GM12801 (cell line): Measurements from ENCODE around the gene ZFHX3.

Source experiments
- TF ChIP-seq, protein P1 (sequence below): IDR thresholded peaks from one replicate; pipeline ENCODE4 v1.5.1; 2011; ENCODE audit warnings: control low read depth; ENCODE audit not compliant: insufficient read length; ENCODE audit errors: extremely low read depth

Gene ZFHX3

GRCh38 chr16:72840631-72841381, 207.1 kb downstream of the ZFHX3 start:
- TF ChIP-seq, protein P1, sequence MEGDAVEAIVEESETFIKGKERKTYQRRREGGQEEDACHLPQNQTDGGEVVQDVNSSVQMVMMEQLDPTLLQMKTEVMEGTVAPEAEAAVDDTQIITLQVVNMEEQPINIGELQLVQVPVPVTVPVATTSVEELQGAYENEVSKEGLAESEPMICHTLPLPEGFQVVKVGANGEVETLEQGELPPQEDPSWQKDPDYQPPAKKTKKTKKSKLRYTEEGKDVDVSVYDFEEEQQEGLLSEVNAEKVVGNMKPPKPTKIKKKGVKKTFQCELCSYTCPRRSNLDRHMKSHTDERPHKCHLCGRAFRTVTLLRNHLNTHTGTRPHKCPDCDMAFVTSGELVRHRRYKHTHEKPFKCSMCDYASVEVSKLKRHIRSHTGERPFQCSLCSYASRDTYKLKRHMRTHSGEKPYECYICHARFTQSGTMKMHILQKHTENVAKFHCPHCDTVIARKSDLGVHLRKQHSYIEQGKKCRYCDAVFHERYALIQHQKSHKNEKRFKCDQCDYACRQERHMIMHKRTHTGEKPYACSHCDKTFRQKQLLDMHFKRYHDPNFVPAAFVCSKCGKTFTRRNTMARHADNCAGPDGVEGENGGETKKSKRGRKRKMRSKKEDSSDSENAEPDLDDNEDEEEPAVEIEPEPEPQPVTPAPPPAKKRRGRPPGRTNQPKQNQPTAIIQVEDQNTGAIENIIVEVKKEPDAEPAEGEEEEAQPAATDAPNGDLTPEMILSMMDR = no peak

GRCh38 chr16:72838951-72839350, 209.0 kb downstream of the ZFHX3 start:
- TF ChIP-seq, protein P1 = no peak

- TF ChIP-seq, protein P1 = no peak
Observed at GRCh38 chr16:72838586-72838910, 209.4 kb downstream of the ZFHX3 start.

DNA sequence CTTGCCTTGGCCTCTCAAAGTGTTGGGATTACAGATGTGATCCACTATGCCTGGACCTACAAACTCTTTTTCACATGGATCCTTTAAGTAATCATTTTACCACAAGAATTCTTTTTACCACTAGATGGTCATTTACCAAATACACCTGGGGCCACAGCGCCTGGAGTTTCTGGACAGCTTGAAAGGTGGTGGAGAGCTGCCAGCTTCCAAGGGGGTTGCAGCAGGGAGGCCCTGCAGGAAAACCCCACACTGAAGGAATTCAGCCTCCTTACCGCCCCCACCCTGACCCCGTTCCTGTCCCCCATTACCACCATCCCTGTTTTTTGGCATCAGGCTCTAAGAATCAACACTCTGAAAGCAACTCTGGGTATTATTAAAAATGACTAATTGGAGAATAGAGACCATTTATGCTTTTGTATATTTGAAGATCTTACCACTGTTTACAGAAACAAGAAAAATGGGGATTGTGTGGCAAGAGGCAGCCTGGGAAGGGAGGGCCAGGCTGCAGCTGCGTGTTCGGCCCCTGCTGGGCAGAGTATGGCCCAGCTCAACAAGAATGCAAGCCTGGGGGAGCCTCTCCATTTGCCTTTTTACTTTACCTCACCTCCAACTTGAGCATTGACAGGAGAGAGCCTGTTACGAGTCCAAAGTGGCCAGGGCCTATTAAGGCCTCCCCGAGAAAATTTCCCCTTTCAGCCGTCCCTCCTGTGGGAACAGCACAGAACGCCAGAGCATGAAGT, 209.9 kb downstream of the ZFHX3 start:
- TF ChIP-seq, protein P1 = no peak

DNA sequence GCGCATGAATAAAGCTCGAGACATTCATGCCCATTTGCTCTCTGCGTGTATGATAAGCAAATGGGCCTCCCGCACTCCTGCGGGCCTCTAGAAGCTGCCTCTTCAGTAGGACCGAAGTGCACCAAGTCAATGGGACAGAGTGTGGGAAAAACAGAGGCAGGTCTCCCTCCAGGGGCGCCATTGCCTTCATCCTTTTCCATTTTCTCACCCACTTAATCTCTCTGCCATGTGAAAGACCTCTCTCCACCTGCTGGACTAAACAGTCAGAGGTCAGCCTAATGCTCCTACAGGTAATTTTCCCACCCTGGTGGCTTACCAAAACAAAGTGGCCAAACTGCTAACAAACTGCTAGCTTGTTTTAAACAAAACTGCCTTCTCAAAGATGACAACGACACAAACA, 210.9 kb downstream of the ZFHX3 start:
- TF ChIP-seq, protein P1 = no peak

- TF ChIP-seq, protein P1 = no peak
Observed at GRCh38 chr16:72836181-72836580, 211.7 kb downstream of the ZFHX3 start.

- TF ChIP-seq, protein P1 = no peak
Observed at GRCh38 chr16:72835086-72835485, 212.8 kb downstream of the ZFHX3 start.
